Endothelial cell (in vitro differentiated cells): ENCODE data around the gene MED27. TPM values are rescaled to one million over a fixed set of nuclear protein-coding genes. Genes with fewer than 3 reads are reported as not detected.

Experiments used
- DNase-seq: peaks from one replicate; pipeline ENCODE4 v3.0.0; 2021; ENCODE audit warnings: low spot score
- H3K27ac Mint-ChIP-seq: one replicate; pipeline ENCODE4 v1.8.0; 2021; ENCODE audit warnings: mixed read lengths, inconsistent platforms; ENCODE audit not compliant: unreplicated experiment
- H3K27me3 Mint-ChIP-seq: one replicate; pipeline ENCODE4 v1.8.0; 2021; ENCODE audit warnings: mild to moderate bottlenecking, moderate library complexity, mixed read lengths, inconsistent platforms; ENCODE audit not compliant: unreplicated experiment
- H3K36me3 Mint-ChIP-seq: one replicate; pipeline ENCODE4 v1.8.0; 2021; ENCODE audit warnings: mild to moderate bottlenecking, low read depth, mixed read lengths, inconsistent platforms; ENCODE audit not compliant: unreplicated experiment
- H3K4me1 Mint-ChIP-seq: one replicate; pipeline ENCODE4 v1.8.0; 2021; ENCODE audit warnings: mild to moderate bottlenecking, mixed read lengths, inconsistent platforms; ENCODE audit not compliant: unreplicated experiment
- H3K4me3 Mint-ChIP-seq: one replicate; pipeline ENCODE4 v1.8.0; 2021; ENCODE audit warnings: mild to moderate bottlenecking, mixed read lengths, inconsistent platforms; ENCODE audit not compliant: unreplicated experiment
- H3K9me3 Mint-ChIP-seq: one replicate; pipeline ENCODE4 v1.8.0; 2021; ENCODE audit warnings: mixed read lengths, inconsistent platforms; ENCODE audit not compliant: unreplicated experiment
- CTCF ChIP-seq: fragments of 200-600 bp; sonication (generic); IDR thresholded peaks from one replicate; pipeline ENCODE4 v1.5.0; 2021; ENCODE audit warnings: antibody characterized with exemption; ENCODE audit not compliant: unreplicated experiment
- total RNA-seq: library from RNA; stranded (reverse); fragmentation: NEBNext Ultra II Directional; extraction: Animal tissue kit (Norgen Biotek cat#: 25700); gene quantifications from one replicate; pipeline ENCODE4 v1.2.1, GENCODE V29; 2021; ENCODE audit not compliant: unreplicated experiment

The MED27 gene
- total RNA-seq, 1 donor from 2014 or later = 24.0 TPM

GRCh38 chr9:131905144-131905543, 174.5 kb downstream of the MED27 start:
- no peak overlapping the region for H3K27ac Mint-ChIP-seq
- peaks cover 3% of the 10 kb centered on the region for H3K36me3 Mint-ChIP-seq
- H3K4me1 Mint-ChIP-seq = peaks cover 3% of the 10 kb centered on the region
- no peaks in the 10 kb centered on the region for H3K9me3 Mint-ChIP-seq
- no peak overlapping the region for H3K4me3 Mint-ChIP-seq
- H3K27me3 Mint-ChIP-seq = no peaks in the 10 kb centered on the region
- no peak for DNase-seq
- no peak for TF ChIP-seq CTCF

- Mint-ChIP-seq H3K27ac (no peak overlapping the region), H3K4me3 (no peak overlapping the region), H3K36me3 (no peaks in the 10 kb centered on the region), H3K4me1 (peaks cover 7% of the 10 kb centered on the region), H3K27me3 (no peaks in the 10 kb centered on the region), H3K9me3 (no peaks in the 10 kb centered on the region)
- no peak for DNase-seq
- TF ChIP-seq CTCF = no peak
Measured at GRCh38 chr9:131899296-131900228, 180.1 kb downstream of the MED27 start.

- no peak for TF ChIP-seq CTCF
- no peak overlapping the region for H3K27ac Mint-ChIP-seq
- no peaks in the 10 kb centered on the region for H3K4me1 Mint-ChIP-seq
- no peak for DNase-seq
- no peak overlapping the region for H3K4me3 Mint-ChIP-seq
- H3K36me3 Mint-ChIP-seq = no peaks in the 10 kb centered on the region
- no peaks in the 10 kb centered on the region for H3K27me3 Mint-ChIP-seq
- H3K9me3 Mint-ChIP-seq = no peaks in the 10 kb centered on the region
Measured at GRCh38 chr9:131892902-131893500, 186.7 kb downstream of the MED27 start.

GRCh38 chr9:131892162-131892707, 187.4 kb downstream of the MED27 start:
- Mint-ChIP-seq H3K9me3 (no peaks in the 10 kb centered on the region), H3K27me3 (no peaks in the 10 kb centered on the region), H3K4me1 (no peaks in the 10 kb centered on the region), H3K4me3 (no peak overlapping the region), H3K27ac (no peak overlapping the region), H3K36me3 (no peaks in the 10 kb centered on the region)
- DNase-seq = no peak
- no peak for TF ChIP-seq CTCF

GRCh38 chr9:131891598-131891997, 188.1 kb downstream of the MED27 start:
- Mint-ChIP-seq H3K4me1 (no peaks in the 10 kb centered on the region), H3K9me3 (no peaks in the 10 kb centered on the region), H3K4me3 (no peak overlapping the region), H3K27ac (no peak overlapping the region), H3K27me3 (no peaks in the 10 kb centered on the region), H3K36me3 (no peaks in the 10 kb centered on the region)
- no peak for TF ChIP-seq CTCF
- no peak for DNase-seq
